ENCODE data around the gene OR6A2. TPM values are rescaled to one million over a fixed set of nuclear protein-coding genes. Genes with fewer than 3 reads are reported as not detected.

Gene OR6A2
- under 0.01 and 0.26 TPM in 2 replicates for total RNA-seq

- DNase-seq (ENCODE audit: low read depth) = peak; percentile 47
- Histone ChIP-seq H3K27me3 (ENCODE audit: control insufficient read depth, insufficient read depth, low read length) (no peaks in the 10 kb centered on the region), H3K4me3 (ENCODE audit: low read depth, low read length) (no peak within 1 kb of the TSS), H3K36me3 (ENCODE audit: control insufficient read depth, insufficient read depth, low read length) (no peaks in the 10 kb centered on the region)
- no peak for FAIRE-seq
- TF ChIP-seq CTCF (IDR thresholded peaks at IDR 0.05; ENCODE audit: insufficient read depth, low read length, severe bottlenecking) = no peak
Measured at GRCh38 chr11:6799402-6799801, at the start of gene OR6A2. Gene OR6A2 (minus strand): TSS chr11:6799689. CDS start chr11:6795708, 3,981 bp downstream.

DNA sequence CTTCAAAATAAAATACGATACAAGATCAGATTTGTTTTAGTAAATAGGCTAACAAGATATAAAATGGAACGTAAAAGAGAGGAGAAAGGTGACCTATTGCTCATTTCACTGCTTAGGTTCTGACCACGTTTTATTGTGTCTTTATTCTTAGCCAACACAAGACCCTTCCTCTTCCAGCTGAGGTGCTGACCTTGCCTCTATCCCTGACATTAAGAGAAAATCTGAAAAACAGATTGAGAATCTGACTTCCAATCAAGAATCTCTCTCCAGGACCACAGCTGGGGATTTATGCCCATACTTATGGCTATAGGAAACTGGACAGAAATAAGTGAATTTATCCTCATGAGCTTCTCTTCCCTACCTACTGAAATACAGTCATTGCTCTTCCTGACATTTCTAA lies 45.9 kb upstream of the OR6A2 start, which contains the start of gene OR10A5:
OR10A5 (plus strand) TSS at position 301 of the 400 bp plus-strand sequence; CDS start at position 301, 0 bp downstream.
- Histone ChIP-seq H3K36me3 (ENCODE audit: control insufficient read depth, insufficient read depth, low read length) (no peaks in the 10 kb centered on the region), H3K4me3 (ENCODE audit: low read depth, low read length) (no peak within 1 kb of the TSS), H3K27me3 (ENCODE audit: control insufficient read depth, insufficient read depth, low read length) (no peaks in the 10 kb centered on the region)
- no peak for FAIRE-seq
- no peak for DNase-seq (ENCODE audit: low read depth)
- no peak for TF ChIP-seq CTCF (IDR thresholded peaks at IDR 0.05; ENCODE audit: insufficient read depth, low read length, severe bottlenecking)

- H3K36me3 ChIP-seq (ENCODE audit: control insufficient read depth, insufficient read depth, low read length) = no peaks in the 10 kb centered on the region
- no peaks in the 10 kb centered on the region for H3K27me3 ChIP-seq (ENCODE audit: control insufficient read depth, insufficient read depth, low read length)
- DNase-seq (ENCODE audit: low read depth) (no peak), FAIRE-seq (no peak)
- H3K4me3 ChIP-seq (ENCODE audit: low read depth, low read length) = no peak overlapping the region
- no peak for TF ChIP-seq CTCF (IDR thresholded peaks at IDR 0.05; ENCODE audit: insufficient read depth, low read length, severe bottlenecking)
Measured at GRCh38 chr11:6844356-6844755, 44.9 kb upstream of the OR6A2 start.

DNA sequence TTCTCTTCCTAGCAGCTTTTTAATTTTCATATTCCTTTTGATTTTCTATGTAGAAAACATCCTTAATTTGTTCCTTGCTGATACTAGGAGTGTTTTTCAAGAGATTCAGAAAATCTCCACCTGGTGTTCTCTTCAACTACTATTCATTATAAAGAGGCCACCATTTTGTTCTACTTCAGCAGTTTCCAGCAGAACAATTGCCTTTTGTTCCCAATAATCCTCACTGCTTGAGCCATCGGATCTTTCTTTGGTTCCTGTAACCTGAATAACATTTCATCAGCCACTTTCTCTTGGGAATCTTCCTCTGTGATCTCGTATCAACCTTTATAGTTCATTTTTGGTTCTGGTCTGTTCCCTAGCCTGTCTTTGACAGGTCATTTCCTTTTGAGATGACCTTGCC lies 44.2 kb upstream of the OR6A2 start:
- TF ChIP-seq CTCF (IDR thresholded peaks at IDR 0.05; ENCODE audit: insufficient read depth, low read length, severe bottlenecking) = no peak
- no peak for DNase-seq (ENCODE audit: low read depth)
- no peak for FAIRE-seq
- no peaks in the 10 kb centered on the region for H3K36me3 ChIP-seq (ENCODE audit: control insufficient read depth, insufficient read depth, low read length)
- no peak overlapping the region for H3K4me3 ChIP-seq (ENCODE audit: low read depth, low read length)
- H3K27me3 ChIP-seq (ENCODE audit: control insufficient read depth, insufficient read depth, low read length) = no peaks in the 10 kb centered on the region

DNA sequence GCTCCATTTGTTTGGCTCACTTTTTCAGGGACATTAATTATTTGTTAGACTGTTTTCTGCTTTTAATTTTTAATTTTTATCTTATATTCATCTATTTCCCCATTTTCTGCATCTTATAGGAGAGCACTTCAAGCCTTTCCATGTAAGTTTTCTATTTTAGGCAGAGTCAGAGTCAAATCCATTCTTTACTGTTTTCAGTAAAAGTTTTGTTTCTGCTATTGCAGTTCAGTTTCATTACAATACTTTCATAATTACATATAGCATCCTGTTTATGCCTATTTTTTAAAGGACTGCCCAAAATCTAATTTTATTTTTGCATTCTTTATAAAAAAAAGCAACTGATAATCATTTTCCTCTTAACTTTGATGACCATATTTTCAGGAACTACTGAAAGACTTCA lies 42.2 kb upstream of the OR6A2 start:
- Histone ChIP-seq H3K4me3 (ENCODE audit: low read depth, low read length) (no peak overlapping the region), H3K27me3 (ENCODE audit: control insufficient read depth, insufficient read depth, low read length) (no peaks in the 10 kb centered on the region), H3K36me3 (ENCODE audit: control insufficient read depth, insufficient read depth, low read length) (no peaks in the 10 kb centered on the region)
- no peak for FAIRE-seq
- no peak for DNase-seq (ENCODE audit: low read depth)
- no peak for TF ChIP-seq CTCF (IDR thresholded peaks at IDR 0.05; ENCODE audit: insufficient read depth, low read length, severe bottlenecking)

GRCh38 chr11:6834021-6834420 lies 34.5 kb upstream of the OR6A2 start:
- H3K27me3 ChIP-seq (ENCODE audit: control insufficient read depth, insufficient read depth, low read length) = no peaks in the 10 kb centered on the region
- FAIRE-seq (no peak), DNase-seq (ENCODE audit: low read depth) (no peak)
- no peak overlapping the region for H3K4me3 ChIP-seq (ENCODE audit: low read depth, low read length)
- H3K36me3 ChIP-seq (ENCODE audit: control insufficient read depth, insufficient read depth, low read length) = no peaks in the 10 kb centered on the region
- no peak for TF ChIP-seq CTCF (IDR thresholded peaks at IDR 0.05; ENCODE audit: insufficient read depth, low read length, severe bottlenecking)

Measured in bronchial epithelial cell (primary cell).